GM12865 (cell line): Measurements from ENCODE around the gene SIRT6.
"Not testable (repeated sequence)": the region's sequence is repeated elsewhere in the genome, so short reads cannot be mapped to it uniquely, and the experiment has no call there.

ENCODE experiments used
- DNase-seq: peaks from one replicate; pipeline ENCODE4 v3.0.0; 2010; ENCODE audit warnings: low read depth
- H3K4me3 ChIP-seq: 2 replicates; pipeline ENCODE4 v1.5.1; 2011; ENCODE audit warnings: mild to moderate bottlenecking, low read depth, low read length, control low read depth
- CTCF ChIP-seq: IDR thresholded peaks from 2 replicates; pipeline ENCODE4 v1.5.1; 2011; ENCODE audit warnings: low read length, control low read depth, low read depth, inconsistent platforms; ENCODE audit not compliant: insufficient read depth; ENCODE audit errors: missing control alignments

Gene SIRT6

GRCh38 chr19:4224470-4224869 lies 42.1 kb upstream of the SIRT6 start:
- no peak overlapping the region for H3K4me3 ChIP-seq
- TF ChIP-seq CTCF = no peak
- DNase-seq = no peak

- no peak for TF ChIP-seq CTCF
- no peak for DNase-seq
- H3K4me3 ChIP-seq = no peak overlapping the region
Measured at GRCh38 chr19:4220188-4220587, 37.8 kb upstream of the SIRT6 start.

GRCh38 chr19:4218523-4218922 lies 36.2 kb upstream of the SIRT6 start:
- DNase-seq, H3K4me3 ChIP-seq: not testable (repeated sequence)

GRCh38 chr19:4217429-4218264 lies 35.3 kb upstream of the SIRT6 start:
- TF ChIP-seq CTCF = no peak
- H3K4me3 ChIP-seq = no peak overlapping the region
- no peak for DNase-seq

GRCh38 chr19:4216846-4217245 lies 34.5 kb upstream of the SIRT6 start:
- DNase-seq = no peak

GRCh38 chr19:4215807-4216206 lies 33.4 kb upstream of the SIRT6 start:
- no peak for DNase-seq
- no peak overlapping the region for H3K4me3 ChIP-seq
- TF ChIP-seq CTCF = no peak

More at GRCh38 chr19:4216846-4217245, 34.5 kb upstream of the SIRT6 start:
- no peak for TF ChIP-seq CTCF
- no peak overlapping the region for H3K4me3 ChIP-seq

- no peak for TF ChIP-seq CTCF
- H3K4me3 ChIP-seq = no peak overlapping the region
- DNase-seq = no peak
Measured at GRCh38 chr19:4213116-4213515, 30.8 kb upstream of the SIRT6 start.
